Measurements from ENCODE around the gene APOL1. TPM values are rescaled to one million over a fixed set of nuclear protein-coding genes. Genes with fewer than 3 reads are reported as not detected.
"Not testable (repeated sequence)": the region's sequence is repeated elsewhere in the genome, so short reads cannot be mapped to it uniquely, and the experiment has no call there.

APOL1 gene
- total and polyA plus RNA-seq, 9 of the 15 experiments (the other 6 are each of a cell fraction or from before 2014, with no cell fraction given), result 2.5 to 9.7 (median 5.6) TPM

DNA sequence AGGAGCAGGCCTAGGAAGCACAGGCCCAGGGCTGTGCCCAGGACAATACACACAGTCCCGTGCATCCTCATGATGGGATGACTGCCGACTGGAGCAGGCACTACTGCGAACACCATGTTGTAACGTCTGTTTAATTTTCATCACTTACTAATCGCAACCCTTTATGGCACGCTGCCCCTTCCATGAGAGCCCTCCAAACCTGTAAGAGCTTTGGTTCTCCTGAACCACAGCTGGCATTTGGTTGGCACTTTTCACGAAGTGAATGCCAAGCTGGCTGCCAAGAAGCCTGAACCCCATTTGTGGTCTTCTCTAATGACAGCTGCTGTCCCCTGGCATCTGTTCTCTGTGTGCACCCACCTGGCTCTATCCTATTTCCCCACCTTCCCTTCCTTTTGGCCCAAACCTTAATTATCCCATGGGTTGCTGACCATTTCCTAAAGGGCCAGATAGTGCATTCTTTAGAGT is 36.5 kb downstream of the APOL1 start:
- ChIA-PET CTCF (ENCODE audit: low intra/inter-chr PET ratio) (no interaction called here), POLR2A (no interaction called here)
- Histone ChIP-seq H3K79me2 (ENCODE audit: control insufficient read depth, insufficient read depth, low read length) (no peaks in the 10 kb centered on the region), H3K27me3 (ENCODE audit: control insufficient read depth in 2 of 2, insufficient read depth in 2 of 2, low read length in 2 of 2) (no peaks in the 10 kb centered on the region), H3K4me3 (no peak overlapping the region), H3K9ac (ENCODE audit: insufficient read depth in 1 of 2, low read depth in 2 of 2, low read length in 2 of 2) (no peak overlapping the region; a peak in 1 of 4 replicates), H3K9me1 (ENCODE audit: control insufficient read depth, insufficient read depth, low read length) (no peaks in the 10 kb centered on the region), H4K20me1 (replicated peaks; ENCODE audit: control insufficient read depth, insufficient read depth, low read length) (peaks cover 6% of the 10 kb centered on the region; the same call in 1 of the 2 replicates), H2AFZ (ENCODE audit: low read depth, low read length) (no peak overlapping the region), H3K9me3 (replicated peaks; ENCODE audit: control insufficient read depth, insufficient read depth, low read depth, low read length) (no peaks in the 10 kb centered on the region), H3K4me1 (replicated peaks in 1 of 2; ENCODE audit: control insufficient read depth in 2 of 2, insufficient read depth in 2 of 2, low read length in 2 of 2) (peaks cover 0 to 19% of the 10 kb centered on the region in 2 experiments; a peak in 2 of 5 replicates), H3K27ac (ENCODE audit: extremely low read depth, low read depth, low read length) (no peak overlapping the region), H3K4me2 (ENCODE audit: insufficient read depth, low read length) (no peak overlapping the region), H3K36me3 (ENCODE audit: control insufficient read depth, insufficient read depth, low read length) (peaks cover 77% of the 10 kb centered on the region)
- DNase-seq (ENCODE audit: extremely low read depth in 1 of 4, low spot score in 3 of 4) (no peak), ATAC-seq (no peak), FAIRE-seq (no peak)
- WGBS (ENCODE audit: insufficient coverage, low coverage, missing lambda C conversion rate), result 91% methylated on average over 7 of the region's 7 CpGs
- no TSS peak for BruUV-seq (replicated peaks)
- intact Hi-C loops (cut with micrococcal nuclease), result loop anchor here (5.0 kb wide), 1 partner anchor 147 kb away; no protein-coding TSS in a partner anchor
- TF ChIP-seq POLR2G (IDR thresholded peaks at IDR 0.05; ENCODE audit: low read depth, low read length), result 0 out of 2 replicates have a peak, but pooled peaks have one; percentile 30
- TF ChIP-seq, protein P1, sequence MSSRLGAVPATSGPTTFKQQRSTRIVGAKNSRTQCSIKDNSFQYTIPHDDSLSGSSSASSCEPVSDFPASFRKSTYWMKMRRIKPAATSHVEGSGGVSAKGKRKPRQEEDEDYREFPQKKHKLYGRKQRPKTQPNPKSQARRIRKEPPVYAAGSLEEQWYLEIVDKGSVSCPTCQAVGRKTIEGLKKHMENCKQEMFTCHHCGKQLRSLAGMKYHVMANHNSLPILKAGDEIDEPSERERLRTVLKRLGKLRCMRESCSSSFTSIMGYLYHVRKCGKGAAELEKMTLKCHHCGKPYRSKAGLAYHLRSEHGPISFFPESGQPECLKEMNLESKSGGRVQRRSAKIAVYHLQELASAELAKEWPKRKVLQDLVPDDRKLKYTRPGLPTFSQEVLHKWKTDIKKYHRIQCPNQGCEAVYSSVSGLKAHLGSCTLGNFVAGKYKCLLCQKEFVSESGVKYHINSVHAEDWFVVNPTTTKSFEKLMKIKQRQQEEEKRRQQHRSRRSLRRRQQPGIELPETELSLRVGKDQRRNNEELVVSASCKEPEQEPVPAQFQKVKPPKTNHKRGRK (tag; IDR thresholded peaks at IDR 0.05), result no peak
- TF ChIP-seq SMAD4 (CRISPR knock-in tag; conservative IDR thresholded peaks at IDR 0.05), result no peak
- no peak for TF ChIP-seq CCAR2 (IDR thresholded peaks at IDR 0.05; ENCODE audit: low read depth, low read length)
- in situ Hi-C loops (cut with MboI), result no loop called here

DNA sequence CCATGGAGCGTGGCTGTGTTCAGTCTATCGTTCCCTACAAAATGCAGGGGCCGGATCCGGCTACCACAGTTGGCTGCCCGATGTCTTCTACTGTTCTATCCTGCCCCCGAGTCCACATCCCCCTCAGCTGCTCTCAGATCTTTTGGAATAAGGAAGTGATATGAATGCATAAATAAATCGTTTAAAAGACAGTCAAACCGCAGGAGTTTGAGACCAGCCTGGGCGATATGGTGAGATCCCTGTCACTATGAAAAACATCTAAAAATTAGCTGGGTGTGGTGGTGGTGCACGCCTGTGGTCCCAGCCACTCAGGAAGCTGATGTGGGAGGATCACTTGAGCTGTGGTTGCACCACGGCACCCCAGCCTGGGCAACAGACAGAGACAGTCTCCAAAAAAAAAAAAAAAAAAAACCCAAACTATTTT is 37.0 kb downstream of the APOL1 start:
- Histone ChIP-seq H3K4me1 (replicated peaks in 1 of 2; ENCODE audit: control insufficient read depth in 2 of 2, insufficient read depth in 2 of 2, low read length in 2 of 2) (peaks cover 0 to 19% of the 10 kb centered on the region in 2 experiments; a peak in 2 of 5 replicates), H3K36me3 (ENCODE audit: control insufficient read depth, insufficient read depth, low read length) (peaks cover 77% of the 10 kb centered on the region)
- H3K79me2 ChIP-seq (ENCODE audit: control insufficient read depth, insufficient read depth, low read length); BruUV-seq (replicated peaks); H3K9ac ChIP-seq (ENCODE audit: insufficient read depth in 1 of 2, low read depth in 2 of 2, low read length in 2 of 2); ATAC-seq; H3K9me3 ChIP-seq (replicated peaks; ENCODE audit: control insufficient read depth, insufficient read depth, low read depth, low read length); FAIRE-seq; H3K27me3 ChIP-seq (ENCODE audit: control insufficient read depth in 2 of 2, insufficient read depth in 2 of 2, low read length in 2 of 2); H4K20me1 ChIP-seq (replicated peaks; ENCODE audit: control insufficient read depth, insufficient read depth, low read length); H2AFZ ChIP-seq (ENCODE audit: low read depth, low read length); H3K4me3 ChIP-seq; in situ Hi-C loops (cut with MboI); H3K9me1 ChIP-seq (ENCODE audit: control insufficient read depth, insufficient read depth, low read length); POLR2A ChIA-PET; H3K27ac ChIP-seq (ENCODE audit: extremely low read depth, low read depth, low read length); CTCF ChIA-PET (ENCODE audit: low intra/inter-chr PET ratio); H3K4me2 ChIP-seq (ENCODE audit: insufficient read depth, low read length); DNase-seq (ENCODE audit: extremely low read depth in 1 of 4, low spot score in 3 of 4): not testable (repeated sequence)
- intact Hi-C loops (cut with micrococcal nuclease), result loop anchor here (5.0 kb wide), 1 partner anchor 148 kb away; no protein-coding TSS in a partner anchor
- 91% methylated on average over 5 of the region's 11 CpGs for WGBS (ENCODE audit: insufficient coverage, low coverage, missing lambda C conversion rate)

DNA sequence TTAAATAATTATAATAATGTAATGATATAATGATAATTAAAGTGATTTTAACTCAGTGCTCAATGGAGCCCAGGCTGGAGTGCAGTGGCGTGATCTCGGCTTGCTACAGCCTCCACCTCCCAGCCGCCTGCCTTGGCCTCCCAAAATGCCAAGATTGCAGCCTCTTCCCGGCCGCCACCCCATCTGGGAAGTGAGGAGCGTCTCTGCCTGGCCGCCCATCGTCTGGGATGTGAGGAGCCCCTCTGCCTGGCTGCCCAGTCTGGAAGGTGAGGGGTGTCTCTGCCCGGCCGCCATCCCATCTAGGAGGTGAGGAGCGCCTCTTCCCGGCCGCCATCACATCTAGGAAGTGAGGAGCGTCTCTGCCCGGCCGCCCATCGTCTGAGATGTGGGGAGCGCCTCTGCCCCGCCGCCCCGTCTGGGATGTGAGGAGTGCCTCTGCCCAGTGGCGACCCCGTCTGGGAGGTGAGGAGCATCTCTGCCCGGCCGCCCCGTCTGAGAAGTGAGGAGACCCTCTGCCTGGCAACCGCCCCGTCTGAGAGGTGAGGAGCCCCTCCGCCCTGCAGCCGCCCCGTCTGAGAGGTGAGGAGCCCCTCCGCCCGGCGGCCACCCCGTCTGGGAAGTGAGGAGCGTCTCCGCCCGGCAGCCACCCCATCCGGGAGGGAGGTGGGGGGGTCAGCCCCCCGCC is 37.6 kb downstream of the APOL1 start:
- BruUV-seq (replicated peaks); ATAC-seq; DNase-seq (ENCODE audit: extremely low read depth in 1 of 4, low spot score in 3 of 4); H3K9ac ChIP-seq (ENCODE audit: insufficient read depth in 1 of 2, low read depth in 2 of 2, low read length in 2 of 2); H3K27ac ChIP-seq (ENCODE audit: extremely low read depth, low read depth, low read length); H2AFZ ChIP-seq (ENCODE audit: low read depth, low read length); H3K4me2 ChIP-seq (ENCODE audit: insufficient read depth, low read length); H3K27me3 ChIP-seq (ENCODE audit: control insufficient read depth in 2 of 2, insufficient read depth in 2 of 2, low read length in 2 of 2); CTCF ChIA-PET (ENCODE audit: low intra/inter-chr PET ratio); H3K79me2 ChIP-seq (ENCODE audit: control insufficient read depth, insufficient read depth, low read length); H4K20me1 ChIP-seq (replicated peaks; ENCODE audit: control insufficient read depth, insufficient read depth, low read length); POLR2A ChIA-PET; intact Hi-C loops (cut with micrococcal nuclease); H3K4me3 ChIP-seq; H3K9me3 ChIP-seq (replicated peaks; ENCODE audit: control insufficient read depth, insufficient read depth, low read depth, low read length); in situ Hi-C loops (cut with MboI); H3K9me1 ChIP-seq (ENCODE audit: control insufficient read depth, insufficient read depth, low read length); FAIRE-seq: not testable (repeated sequence)
- Histone ChIP-seq H3K36me3 (ENCODE audit: control insufficient read depth, insufficient read depth, low read length) (peaks cover 77% of the 10 kb centered on the region; the same call in 2 of the 3 replicates), H3K4me1 (replicated peaks in 1 of 2; ENCODE audit: control insufficient read depth in 2 of 2, insufficient read depth in 2 of 2, low read length in 2 of 2) (peaks cover 0 to 19% of the 10 kb centered on the region in 2 experiments; a peak in 2 of 5 replicates)
- WGBS (ENCODE audit: insufficient coverage, low coverage, missing lambda C conversion rate), result no CpG with 5 or more reads among the region's 40 CpGs

All from K562 (cell line).